Upper lobe of left lung (tissue), 6 donors: ENCODE measurements around the gene TBC1D8. TPM values are rescaled to one million over a fixed set of nuclear protein-coding genes. Genes with fewer than 3 reads are reported as not detected.

Source experiments
- ATAC-seq, 2 donors: fragments of 200-7000 bp; cut with Tn5 transposase; one replicate each; pipeline ENCODE4 v1.9.1; 2022; ENCODE audit warnings: mild to moderate bottlenecking in 2 of 2, moderate library complexity in 2 of 2; ENCODE audit not compliant: low FRiP score in 2 of 2
- DNase-seq, 2 donors: peaks; one replicate each; pipeline ENCODE4 v3.0.0-alpha.2; 2019 to 2020
- H3K27ac ChIP-seq, 4 donors: fragments of 200-600 bp; sonication (generic); one replicate each; pipeline ENCODE4 v1.5.1; 2016 to 2019
- H3K27me3 ChIP-seq, 4 donors: fragments of 200-600 bp; sonication (generic); one replicate each; pipeline ENCODE4 v1.5.1; 2017 to 2019
- H3K36me3 ChIP-seq, 4 donors: fragments of 200-600 bp; sonication (generic); one replicate each; pipeline ENCODE4 v1.5.1; 2016 to 2019
- H3K4me1 ChIP-seq, 4 donors: fragments of 200-600 bp; sonication (generic); one replicate each; pipeline ENCODE4 v1.5.1; 2018 to 2019
- H3K4me3 ChIP-seq, 4 donors: fragments of 200-600 bp; sonication (generic); one replicate each; pipeline ENCODE4 v1.5.1; 2017 to 2019; ENCODE audit warnings: mild to moderate bottlenecking in 2 of 4, moderate library complexity in 1 of 4
- H3K9me3 ChIP-seq, 4 donors: fragments of 200-600 bp; sonication (generic); one replicate each; pipeline ENCODE4 v1.5.1; 2018 to 2019
- CTCF ChIP-seq, 6 experiments: fragments of 450-650 bp in 4 of 6; fragments of 200-600 bp in 2 of 6; sonication (generic) in 2 of 6; IDR thresholded peaks; one replicate each; pipeline ENCODE4 v1.5.1; 2016 to 2019; ENCODE audit warnings: antibody characterized with exemption in 6 of 6
- EP300 ChIP-seq, 4 donors: sonication (generic); formaldehyde crosslinking; IDR thresholded peaks; one replicate each; pipeline ENCODE4 v1.5.1; 2017; ENCODE audit warnings: antibody characterized with exemption in 4 of 4, control low read depth in 2 of 4
- POLR2A ChIP-seq, 4 donors: fragments of 450-650 bp; IDR thresholded peaks; one replicate each; pipeline ENCODE4 v1.5.1; 2016 to 2017; ENCODE audit warnings: antibody characterized with exemption in 4 of 4, mild to moderate bottlenecking in 2 of 4
- POLR2AphosphoS5 ChIP-seq, 2 donors: sonication (generic); formaldehyde crosslinking; IDR thresholded peaks; one replicate each; pipeline ENCODE4 v1.5.1; 2017; ENCODE audit warnings: antibody characterized with exemption in 2 of 2
- WGBS, 2 donors: methylation state at CpG; one replicate each; pipeline ENCODE4 v1.1.5; 2017 to 2018; 5-methylcytosine and 5-hydroxymethylcytosine counted together
- total RNA-seq, 6 donors: library from RNA; depleted of rRNA in 4 of 6; stranded (reverse); fragments of >200 nt in 4 of 6; gene quantifications; one replicate each; pipeline versions ENCODE4 v1.1.0 to v1.2.1, GENCODE V29; 2016 to 2021
- donor health status: DM: no; HTN: no; CAD: no; lungs with moderate emphysema.
- donor health status: DM: no; HTN: yes; CAD: no; lungs with severe emphysema.

Gene TBC1D8
- total RNA-seq, 6 donors from 2014 or later, result 21.0 to 133 (median 56.8) TPM

- no peak for ATAC-seq
- no peak for TF ChIP-seq EP300 (IDR thresholded peaks at IDR 0.05)
- no peak for TF ChIP-seq CTCF (IDR thresholded peaks at IDR 0.05)
- no peak for TF ChIP-seq POLR2A (IDR thresholded peaks at IDR 0.05)
- TF ChIP-seq POLR2AphosphoS5 (IDR thresholded peaks at IDR 0.05), result no peak
- Histone ChIP-seq H3K9me3 (no peaks in the 10 kb centered on the region), H3K27me3 (no peaks in the 10 kb centered on the region), H3K4me3 (no peak overlapping the region), H3K4me1 (peaks cover 44 to 73% (median 57%) of the 10 kb centered on the region in 4 donors), H3K27ac (peak overlapping the region; percentile 15 to 62 (median 39)), H3K36me3 (no peaks in the 10 kb centered on the region)
- 84 to 87% methylated on average over 10 of the region's 10 CpGs for WGBS, 2 donors
- DNase-seq, result no peak
These were observed 39.0 kb downstream of the TBC1D8 start for GRCh38 chr2:101111917-101112771.

- WGBS, 2 donors, result 96 to 97% methylated on average over 18 of the region's 18 CpGs
- Histone ChIP-seq H3K4me1 (peaks cover 49 to 69% (median 58%) of the 10 kb centered on the region in 4 donors), H3K27ac (no peak overlapping the region), H3K9me3 (no peaks in the 10 kb centered on the region), H3K36me3 (no peaks in the 10 kb centered on the region), H3K27me3 (no peaks in the 10 kb centered on the region), H3K4me3 (no peak overlapping the region)
- ATAC-seq (no peak), DNase-seq (no peak)
- TF ChIP-seq EP300 (IDR thresholded peaks at IDR 0.05), result no peak
- no peak for TF ChIP-seq CTCF (IDR thresholded peaks at IDR 0.05)
- no peak for TF ChIP-seq POLR2A (IDR thresholded peaks at IDR 0.05)
- TF ChIP-seq POLR2AphosphoS5 (IDR thresholded peaks at IDR 0.05), result no peak
These were observed 39.8 kb downstream of the TBC1D8 start for GRCh38 chr2:101111262-101111838.

GRCh38 chr2:101109451-101110118 lies 41.6 kb downstream of the TBC1D8 start:
- no peaks in the 10 kb centered on the region for H3K27me3 ChIP-seq
- WGBS, 2 donors, result 61 to 72% methylated on average over 14 of the region's 14 CpGs
- no peak for DNase-seq
- H3K4me3 ChIP-seq, result no peak overlapping the region
- H3K27ac ChIP-seq, result peak overlapping the region in 2 of 4 donors; percentile 7 to 60
- TF ChIP-seq CTCF (IDR thresholded peaks at IDR 0.05) (no peak), POLR2A (IDR thresholded peaks at IDR 0.05) (no peak), POLR2AphosphoS5 (IDR thresholded peaks at IDR 0.05) (no peak), EP300 (IDR thresholded peaks at IDR 0.05) (no peak)
- H3K9me3 ChIP-seq, result no peaks in the 10 kb centered on the region
- H3K36me3 ChIP-seq, result no peaks in the 10 kb centered on the region
- no peak for ATAC-seq
- H3K4me1 ChIP-seq, result peaks cover 41 to 57% (median 50%) of the 10 kb centered on the region in 4 donors

- Histone ChIP-seq H3K4me3 (no peak overlapping the region), H3K4me1 (peaks cover 31 to 44% (median 37%) of the 10 kb centered on the region in 4 donors), H3K27ac (no peak overlapping the region), H3K27me3 (no peaks in the 10 kb centered on the region), H3K36me3 (no peaks in the 10 kb centered on the region), H3K9me3 (no peaks in the 10 kb centered on the region)
- DNase-seq, result no peak
- WGBS, 2 donors, result 88 to 96% methylated on average over 8 of the region's 8 CpGs
- no peak for ATAC-seq
- TF ChIP-seq CTCF (IDR thresholded peaks at IDR 0.05) (no peak), POLR2AphosphoS5 (IDR thresholded peaks at IDR 0.05) (no peak), EP300 (IDR thresholded peaks at IDR 0.05) (no peak), POLR2A (IDR thresholded peaks at IDR 0.05) (no peak)
These were observed 42.8 kb downstream of the TBC1D8 start for GRCh38 chr2:101108357-101108756.
